ENCODE measurements around the gene FAM131A.

- TF ChIP-seq BHLHE40 (IDR thresholded peaks at IDR 0.05; ENCODE audit: borderline replicate concordance) = no peak
- no peak for TF ChIP-seq CTBP1 (IDR thresholded peaks at IDR 0.05; ENCODE audit: borderline replicate concordance)
- TF ChIP-seq HDGF (IDR thresholded peaks at IDR 0.05; ENCODE audit: borderline replicate concordance) = no peak
- TF ChIP-seq SP1 (IDR thresholded peaks at IDR 0.05) = no peak
- TF ChIP-seq NFRKB (IDR thresholded peaks at IDR 0.05) = no peak
- no peak for TF ChIP-seq FOXK2 (IDR thresholded peaks at IDR 0.05)
Observed at GRCh38 chr3:184344579-184345316, 7.3 kb downstream of the FAM131A start.
